ENCODE data around the gene PLCB4. TPM values are rescaled to one million over a fixed set of nuclear protein-coding genes. Genes with fewer than 3 reads are reported as not detected.
A peak's percentile ranks its signal among the peaks of the same experiment; 100 is the strongest.

The PLCB4 gene
- total RNA-seq, 1 experiment from 2014 or later: 10.1 TPM

DNA sequence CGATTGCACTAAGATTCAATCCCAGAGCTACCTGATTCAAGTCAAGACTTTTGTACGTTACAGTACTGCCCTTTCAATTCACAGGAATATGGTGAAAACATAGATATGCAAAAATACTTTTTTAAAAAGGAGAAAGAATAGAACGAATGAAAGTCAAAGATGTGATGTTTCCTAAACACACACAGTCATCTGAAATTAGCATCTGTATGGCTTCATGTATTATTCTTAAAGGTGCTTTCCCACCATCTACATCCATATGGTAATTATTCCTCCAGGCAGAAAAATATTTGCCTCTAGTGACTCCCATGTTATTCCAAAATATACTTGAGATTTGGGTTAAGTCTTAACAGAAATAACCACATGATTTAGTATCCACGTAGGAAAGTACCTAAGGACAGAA, 330.0 kb downstream of the PLCB4 start:
- Histone ChIP-seq H3K18ac (ENCODE audit: insufficient read length, low read depth, low read length) (no peak overlapping the region), H3K4me2 (ENCODE audit: insufficient read depth, insufficient read length, low read length) (no peak overlapping the region), H3K14ac (ENCODE audit: insufficient read depth, low read length) (no peak overlapping the region), H3K79me2 (ENCODE audit: insufficient read depth, low read length) (no peaks in the 10 kb centered on the region), H2BK20ac (ENCODE audit: low read depth, low read length, poor library complexity, severe bottlenecking) (no peak overlapping the region), H3K27ac (ENCODE audit: insufficient read length, low read depth, low read length) (no peak overlapping the region), H4K91ac (ENCODE audit: insufficient read length, low read depth, low read length) (no peak overlapping the region), H4K8ac (replicated peaks; ENCODE audit: insufficient read length, low read depth, low read length) (no peak overlapping the region), H3K23me2 (ENCODE audit: insufficient read length, low read depth, low read length, poor library complexity, severe bottlenecking) (no peaks in the 10 kb centered on the region), H2BK120ac (ENCODE audit: low read depth, low read length, poor library complexity, severe bottlenecking) (no peak overlapping the region), H3K4ac (ENCODE audit: low read depth, low read length) (no peak overlapping the region), H3T11ph (ENCODE audit: low read length) (no peak overlapping the region), H2AK5ac (ENCODE audit: insufficient read length, low read length) (no peak overlapping the region), H2AFZ (ENCODE audit: low read length) (no peak overlapping the region), H4K5ac (ENCODE audit: insufficient read length, low read depth, low read length) (no peak overlapping the region), H3K56ac (ENCODE audit: insufficient read length, low read depth, low read length) (no peak overlapping the region), H3K27me3 (ENCODE audit: insufficient read depth, low read length) (no peaks in the 10 kb centered on the region), H2BK5ac (ENCODE audit: insufficient read length, low read length) (no peak overlapping the region), H3K9ac (ENCODE audit: extremely low read depth, insufficient read length, low read length) (no peak overlapping the region), H2BK12ac (ENCODE audit: insufficient read length, low read depth, low read length) (no peak overlapping the region), H3K4me1 (ENCODE audit: insufficient read depth, low read length) (no peaks in the 10 kb centered on the region; the same call in 1 of the 2 replicates), H3K23ac (ENCODE audit: insufficient read length, low read depth, low read length) (no peak overlapping the region), H3K9me3 (ENCODE audit: control insufficient read depth, low read depth, low read length) (no peaks in the 10 kb centered on the region), H4K20me1 (ENCODE audit: control insufficient read depth, insufficient read depth, insufficient read length) (no peaks in the 10 kb centered on the region), H2BK15ac (ENCODE audit: low read depth, low read length) (no peak overlapping the region), H3K79me1 (ENCODE audit: insufficient read depth, low read depth, low read length, poor library complexity, severe bottlenecking) (no peaks in the 10 kb centered on the region)
- no peak overlapping the region for H3K4me3 Mint-ChIP-seq
- H3K4me1 Mint-ChIP-seq: peaks cover 9 to 13% of the 10 kb centered on the region in 2 experiments
- no peaks in the 10 kb centered on the region for H3K27me3 Mint-ChIP-seq (ENCODE audit: low read depth)
- DNase-seq: no peak
- WGBS (ENCODE audit: extremely low coverage, insufficient read length, low lambda C conversion rate): no CpG with 5 or more reads among the region's 4 CpGs
- TF ChIP-seq, protein P1, sequence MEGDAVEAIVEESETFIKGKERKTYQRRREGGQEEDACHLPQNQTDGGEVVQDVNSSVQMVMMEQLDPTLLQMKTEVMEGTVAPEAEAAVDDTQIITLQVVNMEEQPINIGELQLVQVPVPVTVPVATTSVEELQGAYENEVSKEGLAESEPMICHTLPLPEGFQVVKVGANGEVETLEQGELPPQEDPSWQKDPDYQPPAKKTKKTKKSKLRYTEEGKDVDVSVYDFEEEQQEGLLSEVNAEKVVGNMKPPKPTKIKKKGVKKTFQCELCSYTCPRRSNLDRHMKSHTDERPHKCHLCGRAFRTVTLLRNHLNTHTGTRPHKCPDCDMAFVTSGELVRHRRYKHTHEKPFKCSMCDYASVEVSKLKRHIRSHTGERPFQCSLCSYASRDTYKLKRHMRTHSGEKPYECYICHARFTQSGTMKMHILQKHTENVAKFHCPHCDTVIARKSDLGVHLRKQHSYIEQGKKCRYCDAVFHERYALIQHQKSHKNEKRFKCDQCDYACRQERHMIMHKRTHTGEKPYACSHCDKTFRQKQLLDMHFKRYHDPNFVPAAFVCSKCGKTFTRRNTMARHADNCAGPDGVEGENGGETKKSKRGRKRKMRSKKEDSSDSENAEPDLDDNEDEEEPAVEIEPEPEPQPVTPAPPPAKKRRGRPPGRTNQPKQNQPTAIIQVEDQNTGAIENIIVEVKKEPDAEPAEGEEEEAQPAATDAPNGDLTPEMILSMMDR (conservative IDR thresholded peaks at IDR 0.05): no peak
- peak overlapping the region in 1 of 3 experiments; percentile 75; a peak in 3 of 7 replicates for H3K27ac Mint-ChIP-seq
- H3K9me3 Mint-ChIP-seq: no peaks in the 10 kb centered on the region
- H3K36me3 Mint-ChIP-seq (ENCODE audit: insufficient read depth in 1 of 3, low read depth in 3 of 3): peaks cover 0 to 4% (median 0%) of the 10 kb centered on the region in 3 experiments; a peak in 1 of 7 replicates
